DOHH2 (cell line): ENCODE results near the gene RASA3.

Experiments used
- H3F3A ChIP-seq: fragments of 200-600 bp; sonication (generic), shearing (Covaris generic); 2 replicates; pipeline ENCODE4 v1.6.0; 2016; ENCODE audit warnings: antibody characterized with exemption, mild to moderate bottlenecking; ENCODE audit not compliant: control insufficient read depth, insufficient read depth
- H3K27ac ChIP-seq: fragments of 200-600 bp; sonication (generic); 2 replicates; pipeline ENCODE4 v1.5.1; 2014; ENCODE audit warnings: low read depth, mild to moderate bottlenecking, low read length, moderate library complexity
- H3K27me3 ChIP-seq: fragments of 200-600 bp; sonication (generic); 2 replicates; pipeline ENCODE4 v1.6.1; 2014; ENCODE audit warnings: mild to moderate bottlenecking, low read length, mixed read lengths; ENCODE audit not compliant: control insufficient read depth
- H3K36me3 ChIP-seq: fragments of 200-600 bp; sonication (generic); 2 replicates; pipeline ENCODE4 v1.6.1; 2014; ENCODE audit warnings: mild to moderate bottlenecking, low read length, moderate library complexity, mixed read lengths; ENCODE audit not compliant: control insufficient read depth
- H3K4me1 ChIP-seq: fragments of 200-600 bp; sonication (generic); 2 replicates; pipeline ENCODE4 v1.6.1; 2014; ENCODE audit warnings: mild to moderate bottlenecking, low read length, mixed read lengths; ENCODE audit not compliant: control insufficient read depth
- H3K4me2 ChIP-seq: fragments of 200-600 bp; sonication (generic); 2 replicates; pipeline ENCODE4 v1.6.0; 2014; ENCODE audit warnings: mild to moderate bottlenecking, low read length, moderate library complexity
- H3K4me3 ChIP-seq: fragments of 200-600 bp; sonication (generic); 2 replicates; pipeline ENCODE4 v1.5.1; 2014; ENCODE audit warnings: mild to moderate bottlenecking, low read length, mixed read lengths
- H3K79me2 ChIP-seq: fragments of 200-600 bp; sonication (generic); 2 replicates; pipeline ENCODE4 v1.6.1; 2014; ENCODE audit warnings: mild to moderate bottlenecking, low read length, mixed read lengths; ENCODE audit not compliant: control insufficient read depth
- H3K9me2 ChIP-seq: fragments of 200-600 bp; sonication (generic); replicated peaks from 2 replicates; pipeline ENCODE4 v1.6.1; 2014; ENCODE audit warnings: mild to moderate bottlenecking, low read length, mixed read lengths; ENCODE audit not compliant: control insufficient read depth
- H3K9me3 ChIP-seq: fragments of 200-600 bp; sonication (generic); 2 replicates; pipeline ENCODE4 v1.6.1; 2014; ENCODE audit warnings: antibody characterized with exemption, low read length, mixed read lengths; ENCODE audit not compliant: control insufficient read depth, insufficient read depth
- H4K20me1 ChIP-seq: fragments of 200-600 bp; sonication (generic); 2 replicates; pipeline ENCODE4 v1.6.0; 2014; ENCODE audit warnings: low read depth, mild to moderate bottlenecking, antibody characterized with exemption, low read length, moderate library complexity; ENCODE audit not compliant: control insufficient read depth, insufficient read depth
- EZH2phosphoT487 ChIP-seq: fragments of 200-600 bp; sonication (generic); IDR thresholded peaks from 2 replicates; pipeline ENCODE4 v1.6.1; 2017; ENCODE audit warnings: borderline replicate concordance, mild to moderate bottlenecking, antibody characterized with exemption, low read length, moderate library complexity, mixed read lengths
- TF ChIP-seq, protein P1 (sequence below): fragments of 200-600 bp; sonication (generic); IDR thresholded peaks from one replicate; pipeline ENCODE4 v1.5.1; 2014; ENCODE audit warnings: antibody characterized with exemption, mild to moderate bottlenecking, low read depth, low read length; ENCODE audit not compliant: poor library complexity, severe bottlenecking

RASA3 gene

DNA sequence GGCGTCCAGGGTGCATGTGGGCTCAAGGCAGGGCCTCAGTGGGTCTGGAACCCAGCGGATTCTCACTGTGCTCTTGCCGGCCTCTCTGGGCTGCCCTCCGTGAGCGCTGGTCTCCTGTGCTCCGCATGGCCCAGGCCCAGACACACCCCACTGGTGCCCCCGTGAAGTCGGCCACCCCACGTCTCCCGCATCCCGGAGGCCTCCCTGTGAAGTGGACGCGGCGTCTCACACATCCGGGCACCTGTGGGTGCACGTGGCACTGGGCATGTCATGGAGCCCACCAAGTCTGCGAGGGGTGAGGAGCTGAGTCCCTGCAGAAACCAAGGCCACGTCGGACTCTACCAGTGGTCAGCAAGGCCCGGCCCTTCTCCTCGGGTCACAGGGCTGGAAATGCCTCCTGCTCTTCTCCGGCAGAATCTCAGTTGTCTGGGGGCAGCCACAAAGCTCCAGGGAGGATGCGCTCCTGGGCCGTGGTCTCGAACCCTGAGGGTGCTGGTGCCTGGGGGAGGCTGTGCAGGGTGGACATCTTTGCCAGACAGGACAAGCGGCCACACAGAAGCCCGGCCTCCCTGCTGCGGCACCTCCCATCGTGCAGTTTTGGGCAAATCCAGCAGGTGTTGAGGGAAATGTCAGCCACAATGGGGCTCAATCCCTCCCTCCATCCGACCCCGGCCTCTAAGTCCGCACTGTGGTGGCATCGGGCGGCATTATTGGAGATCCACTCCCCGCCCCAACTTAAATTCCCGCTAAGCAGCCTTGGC, 160.8 kb downstream of the RASA3 start:
- no peaks in the 10 kb centered on the region for H3K27me3 ChIP-seq
- TF ChIP-seq, protein P1, sequence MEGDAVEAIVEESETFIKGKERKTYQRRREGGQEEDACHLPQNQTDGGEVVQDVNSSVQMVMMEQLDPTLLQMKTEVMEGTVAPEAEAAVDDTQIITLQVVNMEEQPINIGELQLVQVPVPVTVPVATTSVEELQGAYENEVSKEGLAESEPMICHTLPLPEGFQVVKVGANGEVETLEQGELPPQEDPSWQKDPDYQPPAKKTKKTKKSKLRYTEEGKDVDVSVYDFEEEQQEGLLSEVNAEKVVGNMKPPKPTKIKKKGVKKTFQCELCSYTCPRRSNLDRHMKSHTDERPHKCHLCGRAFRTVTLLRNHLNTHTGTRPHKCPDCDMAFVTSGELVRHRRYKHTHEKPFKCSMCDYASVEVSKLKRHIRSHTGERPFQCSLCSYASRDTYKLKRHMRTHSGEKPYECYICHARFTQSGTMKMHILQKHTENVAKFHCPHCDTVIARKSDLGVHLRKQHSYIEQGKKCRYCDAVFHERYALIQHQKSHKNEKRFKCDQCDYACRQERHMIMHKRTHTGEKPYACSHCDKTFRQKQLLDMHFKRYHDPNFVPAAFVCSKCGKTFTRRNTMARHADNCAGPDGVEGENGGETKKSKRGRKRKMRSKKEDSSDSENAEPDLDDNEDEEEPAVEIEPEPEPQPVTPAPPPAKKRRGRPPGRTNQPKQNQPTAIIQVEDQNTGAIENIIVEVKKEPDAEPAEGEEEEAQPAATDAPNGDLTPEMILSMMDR: no peak
- TF ChIP-seq EZH2phosphoT487: no peak
- H3K79me2 ChIP-seq: no peaks in the 10 kb centered on the region
- H3K4me1 ChIP-seq: no peaks in the 10 kb centered on the region
- H3K27ac ChIP-seq: no peak overlapping the region
- H4K20me1 ChIP-seq: no peaks in the 10 kb centered on the region
- no peaks in the 10 kb centered on the region for H3K36me3 ChIP-seq
- H3K9me2 ChIP-seq: no peaks in the 10 kb centered on the region
- no peak overlapping the region for H3K4me2 ChIP-seq
- no peak overlapping the region for H3K4me3 ChIP-seq
- no peaks in the 10 kb centered on the region for H3F3A ChIP-seq
- H3K9me3 ChIP-seq: no peaks in the 10 kb centered on the region

DNA sequence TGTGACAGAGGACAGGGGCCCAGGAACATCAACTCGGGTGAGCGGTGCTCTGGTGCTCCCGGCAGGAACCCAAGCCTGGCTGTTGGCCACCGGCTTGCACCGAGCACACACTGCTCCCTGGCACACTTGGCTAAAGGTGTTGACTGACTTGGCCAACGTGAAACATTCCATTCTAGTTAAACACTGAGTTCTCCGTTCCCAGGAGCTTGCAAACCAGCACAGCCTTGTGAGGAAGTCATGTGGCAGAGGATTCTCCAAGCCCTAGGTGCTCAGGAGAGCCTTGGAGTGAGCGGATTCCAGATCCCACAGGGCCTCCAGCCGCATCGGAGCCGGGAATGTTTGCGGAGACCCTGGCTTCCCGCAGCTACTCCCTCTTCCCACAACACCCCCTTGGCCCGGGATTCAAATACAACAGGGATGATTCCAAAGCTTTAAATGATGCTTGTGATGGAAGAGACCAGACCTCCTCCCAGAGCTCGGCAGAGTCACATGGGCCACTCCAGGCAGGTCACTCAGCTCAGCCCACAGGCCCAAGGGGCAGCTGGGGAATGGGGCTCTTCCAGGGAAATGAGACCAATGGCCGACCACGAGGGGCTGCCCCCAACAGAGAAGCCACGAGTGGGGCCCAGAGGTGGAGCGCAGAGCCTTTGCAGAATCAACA, 161.5 kb downstream of the RASA3 start:
- no peaks in the 10 kb centered on the region for H3K36me3 ChIP-seq
- H3F3A ChIP-seq: no peaks in the 10 kb centered on the region
- TF ChIP-seq, protein P1: no peak
- TF ChIP-seq EZH2phosphoT487: no peak

GRCh38 chr13:113969973-113970611, 162.3 kb downstream of the RASA3 start:
- Histone ChIP-seq H3K4me1 (no peaks in the 10 kb centered on the region), H3K9me3 (no peaks in the 10 kb centered on the region), H3K4me3 (no peak overlapping the region), H3F3A (no peaks in the 10 kb centered on the region), H3K27me3 (no peaks in the 10 kb centered on the region), H3K36me3 (no peaks in the 10 kb centered on the region), H4K20me1 (no peaks in the 10 kb centered on the region), H3K27ac (no peak overlapping the region), H3K4me2 (no peak overlapping the region), H3K9me2 (no peaks in the 10 kb centered on the region), H3K79me2 (no peaks in the 10 kb centered on the region)
- TF ChIP-seq, protein P1: no peak
- no peak for TF ChIP-seq EZH2phosphoT487

More for the DNA sequence above, 161.5 kb downstream of the RASA3 start:
- no peaks in the 10 kb centered on the region for H3K27me3 ChIP-seq
- no peaks in the 10 kb centered on the region for H3K9me3 ChIP-seq
- no peaks in the 10 kb centered on the region for H3K4me1 ChIP-seq
- no peak overlapping the region for H3K4me2 ChIP-seq
- H3K79me2 ChIP-seq: no peaks in the 10 kb centered on the region
- H3K4me3 ChIP-seq: no peak overlapping the region
- no peaks in the 10 kb centered on the region for H3K9me2 ChIP-seq
- no peaks in the 10 kb centered on the region for H4K20me1 ChIP-seq
- H3K27ac ChIP-seq: no peak overlapping the region
